GM12874 (cell line): ENCODE results near the gene MYT1.

Source experiments
- TF ChIP-seq, protein P1 (sequence below): IDR thresholded peaks from 2 replicates; pipeline ENCODE4 v1.5.1; 2011; ENCODE audit warnings: low read depth, mild to moderate bottlenecking, control low read depth, low read length, moderate library complexity; ENCODE audit not compliant: insufficient read depth

The MYT1 gene

DNA sequence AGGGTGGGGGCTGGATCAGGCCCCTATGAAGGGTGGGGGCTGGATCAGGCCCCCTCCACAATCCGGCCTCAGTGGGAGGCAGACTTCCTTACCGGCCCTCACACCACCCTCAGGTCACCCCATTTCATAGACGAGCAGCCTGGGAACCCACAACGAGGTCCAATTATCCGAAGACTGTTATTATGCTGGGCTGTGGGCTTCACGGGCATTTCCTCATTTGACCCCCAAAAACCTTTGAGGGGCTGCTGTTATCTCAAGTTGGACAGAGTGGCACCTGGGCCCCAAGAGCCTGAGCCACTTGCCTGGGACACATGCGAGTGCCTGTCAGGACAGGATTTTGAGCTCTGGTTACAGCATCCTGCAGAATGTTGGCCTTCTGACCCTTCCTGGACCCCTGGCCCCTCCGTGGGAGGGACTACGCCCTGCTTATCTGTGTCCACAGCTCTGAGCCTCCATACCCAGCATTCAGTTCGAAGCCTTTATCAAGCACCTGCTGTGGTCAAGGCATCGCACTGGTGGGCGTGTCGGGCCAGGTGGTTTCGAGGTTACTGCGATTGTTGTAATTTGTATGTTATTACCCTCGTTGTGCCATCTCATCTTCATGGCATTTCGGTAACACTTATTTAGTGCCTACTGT, 56.8 kb downstream of the MYT1 start:
- TF ChIP-seq, protein P1, sequence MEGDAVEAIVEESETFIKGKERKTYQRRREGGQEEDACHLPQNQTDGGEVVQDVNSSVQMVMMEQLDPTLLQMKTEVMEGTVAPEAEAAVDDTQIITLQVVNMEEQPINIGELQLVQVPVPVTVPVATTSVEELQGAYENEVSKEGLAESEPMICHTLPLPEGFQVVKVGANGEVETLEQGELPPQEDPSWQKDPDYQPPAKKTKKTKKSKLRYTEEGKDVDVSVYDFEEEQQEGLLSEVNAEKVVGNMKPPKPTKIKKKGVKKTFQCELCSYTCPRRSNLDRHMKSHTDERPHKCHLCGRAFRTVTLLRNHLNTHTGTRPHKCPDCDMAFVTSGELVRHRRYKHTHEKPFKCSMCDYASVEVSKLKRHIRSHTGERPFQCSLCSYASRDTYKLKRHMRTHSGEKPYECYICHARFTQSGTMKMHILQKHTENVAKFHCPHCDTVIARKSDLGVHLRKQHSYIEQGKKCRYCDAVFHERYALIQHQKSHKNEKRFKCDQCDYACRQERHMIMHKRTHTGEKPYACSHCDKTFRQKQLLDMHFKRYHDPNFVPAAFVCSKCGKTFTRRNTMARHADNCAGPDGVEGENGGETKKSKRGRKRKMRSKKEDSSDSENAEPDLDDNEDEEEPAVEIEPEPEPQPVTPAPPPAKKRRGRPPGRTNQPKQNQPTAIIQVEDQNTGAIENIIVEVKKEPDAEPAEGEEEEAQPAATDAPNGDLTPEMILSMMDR, result no peak

DNA sequence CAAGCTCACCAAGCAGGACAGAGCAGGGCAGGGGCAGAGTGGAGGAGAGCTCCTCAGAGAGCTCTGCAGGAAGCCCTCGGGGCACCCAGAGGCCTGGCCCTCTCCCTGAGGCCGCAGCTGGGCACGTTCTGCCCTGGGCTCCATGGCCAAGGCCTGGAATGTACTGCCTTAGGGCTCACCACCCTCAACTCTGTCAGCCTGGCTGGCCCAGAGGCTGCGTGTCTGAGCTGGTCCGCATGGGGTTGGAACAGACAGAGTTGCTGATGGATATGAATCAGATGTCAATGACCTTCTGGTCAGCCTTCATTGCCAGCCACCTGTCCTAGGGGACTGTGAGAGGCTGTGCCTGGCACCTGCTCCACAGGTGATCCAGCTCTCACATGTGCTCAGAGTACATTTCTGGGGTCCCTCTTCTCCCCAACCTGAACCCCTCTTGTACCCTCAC, 58.1 kb downstream of the MYT1 start:
- TF ChIP-seq, protein P1, result no peak

DNA sequence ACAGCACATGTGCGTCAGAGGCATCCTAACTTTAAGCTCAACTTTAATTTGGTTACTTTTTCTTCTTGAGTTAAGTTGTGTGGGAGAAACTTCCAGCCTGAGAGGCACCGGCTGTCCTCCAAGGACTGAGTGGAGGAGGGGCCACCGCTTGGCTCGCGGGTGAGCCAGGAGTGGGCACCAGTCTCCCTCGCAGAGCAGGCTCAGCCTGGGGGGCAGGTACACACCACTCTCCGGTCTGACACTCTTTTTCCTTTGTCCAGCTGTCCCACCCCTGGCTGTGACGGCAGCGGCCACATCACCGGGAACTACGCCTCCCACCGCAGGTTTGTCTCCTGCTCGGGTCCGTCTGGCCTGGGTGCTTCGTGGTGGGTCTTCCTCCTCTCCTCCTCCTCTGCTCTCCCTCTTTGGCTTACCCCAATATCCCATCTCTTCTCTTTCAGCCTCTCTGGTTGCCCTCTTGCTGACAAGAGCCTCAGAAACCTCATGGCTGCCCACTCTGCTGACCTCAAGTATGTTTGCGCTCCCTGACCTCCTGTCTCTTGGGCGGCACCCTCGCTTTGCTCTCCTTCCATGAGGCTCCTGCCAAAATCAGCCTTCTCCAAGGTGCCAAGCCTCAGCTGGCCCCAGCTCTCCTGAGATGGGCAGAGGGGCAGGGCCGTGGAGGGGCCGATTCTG, 58.7 kb downstream of the MYT1 start:
- TF ChIP-seq, protein P1, result no peak

DNA sequence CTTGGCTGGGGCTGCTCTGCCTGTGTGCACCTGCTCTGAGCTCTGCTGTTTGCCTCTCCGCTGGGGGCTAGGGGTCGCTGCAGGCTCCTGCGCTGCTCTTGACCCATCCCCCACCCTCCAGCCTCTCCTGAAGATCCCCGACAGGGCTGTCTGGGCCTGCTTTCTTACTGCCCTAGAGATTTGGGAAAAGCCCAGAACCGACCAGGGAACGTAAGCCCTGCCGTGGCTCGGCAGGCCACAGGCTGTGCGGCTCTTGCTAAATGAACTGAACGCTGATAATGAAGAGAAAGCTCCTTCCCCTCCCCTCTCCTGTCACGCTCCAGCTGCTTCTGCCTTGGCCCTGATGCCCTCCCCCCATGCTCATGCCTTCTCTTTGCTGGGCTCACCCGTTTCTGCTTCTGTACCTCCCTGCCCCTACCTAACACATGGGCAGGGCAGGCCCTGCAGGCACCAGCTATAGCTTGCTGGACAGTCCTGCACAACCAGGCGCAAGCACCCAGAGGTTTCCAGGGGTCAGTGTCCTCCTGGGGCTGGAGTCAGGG, 59.3 kb downstream of the MYT1 start:
- TF ChIP-seq, protein P1, result peak; percentile 56

DNA sequence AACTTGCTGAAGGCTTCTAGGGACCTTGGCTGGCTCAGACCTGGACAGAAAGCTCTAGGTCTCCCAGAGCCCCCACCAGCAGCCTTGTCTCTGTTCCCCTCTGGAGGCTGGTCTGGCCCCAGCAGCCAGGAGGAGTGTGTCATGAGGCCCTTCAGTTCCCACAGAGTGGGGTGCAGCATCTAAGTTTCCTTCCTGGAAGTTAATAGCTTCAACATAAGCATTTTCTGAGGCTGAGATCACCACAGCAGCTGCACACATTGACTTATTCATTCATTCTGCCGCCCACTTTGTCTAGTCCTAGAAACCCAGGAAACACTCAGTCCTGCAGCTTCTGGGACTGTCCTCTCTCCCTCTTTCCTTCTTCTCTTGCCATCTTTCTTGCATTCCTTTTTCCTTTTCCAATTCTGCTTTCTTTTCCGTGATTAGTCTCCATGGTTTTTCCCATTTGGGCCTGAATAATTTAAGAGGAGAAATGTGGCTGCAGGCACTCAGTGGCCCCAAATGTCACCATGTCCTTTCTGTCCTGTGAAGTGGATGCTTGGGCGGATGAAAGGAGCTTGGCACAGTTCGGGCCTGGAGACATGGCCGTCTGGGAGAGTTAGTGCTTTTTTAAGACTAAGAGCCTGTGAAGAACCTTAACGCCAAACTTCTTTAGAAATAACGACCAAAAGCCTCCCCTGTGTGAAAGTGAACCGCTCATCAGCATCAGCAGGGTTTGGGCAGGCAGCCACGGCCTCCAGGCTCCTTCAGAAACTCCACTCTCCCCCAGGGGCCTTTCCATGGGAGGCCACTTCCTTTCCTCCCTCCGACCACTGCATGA, 60.3 kb downstream of the MYT1 start:
- TF ChIP-seq, protein P1, result no peak

DNA sequence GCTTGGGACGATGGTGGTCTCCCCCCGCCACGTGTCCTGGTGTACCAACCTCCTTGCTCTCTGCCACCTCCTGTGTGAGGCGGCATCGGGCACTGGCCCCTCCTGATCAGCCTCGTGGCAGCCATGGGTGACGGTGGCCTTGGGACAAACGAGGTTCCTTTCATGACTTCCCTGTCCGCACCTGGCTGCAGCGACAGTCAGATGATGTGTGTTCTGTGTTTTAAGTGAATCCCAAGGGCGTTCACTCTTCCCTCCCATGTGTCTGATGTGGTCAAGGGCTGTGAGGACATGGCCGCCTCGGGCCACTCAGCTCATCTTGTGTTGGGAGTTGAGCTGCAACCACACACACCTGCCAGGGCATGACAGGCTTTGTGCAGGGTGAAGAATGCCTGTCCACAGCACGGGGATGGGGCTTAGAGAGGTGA, 60.9 kb downstream of the MYT1 start:
- TF ChIP-seq, protein P1, result no peak

DNA sequence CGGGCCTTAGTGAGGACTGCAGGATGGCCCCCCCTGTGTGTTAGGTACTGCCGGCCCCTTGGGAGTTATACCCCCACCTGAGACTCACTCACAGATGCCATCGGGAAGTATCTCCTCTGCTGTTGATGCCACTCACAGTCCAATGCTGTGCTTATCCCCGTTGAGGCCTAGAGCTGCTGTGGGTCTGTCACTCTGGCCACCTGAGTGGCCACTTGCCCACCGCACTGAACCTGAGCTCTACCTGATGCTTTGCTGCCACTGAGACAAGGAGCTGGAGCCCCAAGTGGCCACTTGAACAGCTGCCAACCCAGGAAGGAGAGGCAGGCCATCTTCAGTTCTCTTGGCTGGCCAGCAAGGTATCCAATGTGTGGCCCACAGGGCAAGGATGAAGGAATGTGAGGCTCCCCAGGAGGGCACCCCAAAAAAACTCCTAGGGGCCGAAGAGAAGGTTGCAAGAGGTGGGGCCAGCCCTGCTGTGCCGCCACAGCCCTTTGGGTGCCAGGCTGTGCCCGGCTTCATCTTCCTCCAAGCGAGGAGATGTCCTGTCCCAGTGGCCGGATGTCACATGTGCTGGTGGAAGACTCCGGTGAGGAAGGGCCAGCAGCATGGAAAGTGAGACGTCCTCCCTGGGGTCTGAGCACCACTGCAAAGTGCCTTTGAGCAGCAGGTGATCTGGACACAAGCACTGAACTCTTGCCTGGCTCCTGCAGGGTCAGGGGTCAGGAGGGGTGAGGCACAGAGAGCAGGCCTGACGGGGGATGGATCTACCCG, 61.8 kb downstream of the MYT1 start:
- TF ChIP-seq, protein P1, result no peak
